ES-I3 (cell line): Measurements from ENCODE around the gene GJC1.

ENCODE experiments used
- H3K36me3 ChIP-seq: 2 replicates; pipeline ENCODE4 v1.6.1; 2013; ENCODE audit warnings: mild to moderate bottlenecking, low read length, control low read depth, moderate library complexity; ENCODE audit not compliant: insufficient read depth
- H3K4me1 ChIP-seq: 2 replicates; pipeline ENCODE4 v1.6.1; 2013; ENCODE audit warnings: mild to moderate bottlenecking, control low read depth, low read length; ENCODE audit not compliant: insufficient read depth
- H3K9ac ChIP-seq: 2 replicates; pipeline ENCODE4 v1.6.1; 2013; ENCODE audit warnings: low read depth, mild to moderate bottlenecking, low read length, moderate library complexity
- H3K9me3 ChIP-seq: 2 replicates; pipeline ENCODE4 v1.6.1; 2013; ENCODE audit warnings: mild to moderate bottlenecking, low read length, moderate library complexity; ENCODE audit not compliant: control insufficient read depth, insufficient read depth

Gene GJC1

DNA sequence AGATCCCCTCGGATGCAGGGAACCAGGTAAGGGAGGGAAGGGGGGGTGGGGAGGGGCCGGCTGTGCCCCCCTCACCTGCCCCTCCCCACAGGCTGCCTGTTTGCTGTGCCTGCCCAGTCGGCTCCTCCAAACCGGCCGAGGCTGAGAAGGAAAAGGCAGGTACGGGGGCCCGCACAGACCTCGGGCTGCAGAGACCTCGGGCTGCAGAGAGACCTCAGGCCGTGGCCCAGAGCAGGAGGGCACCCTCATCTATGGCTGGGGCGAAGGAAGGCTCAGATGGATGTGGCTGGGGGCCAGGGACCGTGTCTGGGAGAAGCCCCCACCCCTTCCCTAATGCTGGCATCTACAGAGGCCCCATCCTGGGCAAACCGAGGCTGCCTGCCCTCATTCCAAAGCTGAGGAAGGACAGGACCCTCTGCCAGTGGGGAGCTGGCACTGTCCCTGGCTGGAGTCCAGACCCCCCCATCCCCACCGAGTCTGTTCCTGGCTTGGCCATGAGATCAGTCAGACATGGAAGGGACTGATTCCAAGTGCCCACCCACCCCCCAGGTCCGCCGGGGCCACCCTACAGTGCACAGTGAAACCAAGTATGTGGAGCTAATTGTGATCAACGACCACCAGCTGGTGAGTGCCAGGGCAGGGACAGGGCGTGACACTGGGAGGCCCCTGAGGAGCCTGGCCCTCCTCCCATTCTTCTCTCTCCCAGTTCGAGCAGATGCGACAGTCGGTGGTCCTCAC lies 57.6 kb downstream of the GJC1 start:
- Histone ChIP-seq H3K36me3 (no peaks in the 10 kb centered on the region), H3K9me3 (no peaks in the 10 kb centered on the region), H3K4me1 (peaks cover 12% of the 10 kb centered on the region; the same call in 1 of the 2 replicates), H3K9ac (no peak overlapping the region)

DNA sequence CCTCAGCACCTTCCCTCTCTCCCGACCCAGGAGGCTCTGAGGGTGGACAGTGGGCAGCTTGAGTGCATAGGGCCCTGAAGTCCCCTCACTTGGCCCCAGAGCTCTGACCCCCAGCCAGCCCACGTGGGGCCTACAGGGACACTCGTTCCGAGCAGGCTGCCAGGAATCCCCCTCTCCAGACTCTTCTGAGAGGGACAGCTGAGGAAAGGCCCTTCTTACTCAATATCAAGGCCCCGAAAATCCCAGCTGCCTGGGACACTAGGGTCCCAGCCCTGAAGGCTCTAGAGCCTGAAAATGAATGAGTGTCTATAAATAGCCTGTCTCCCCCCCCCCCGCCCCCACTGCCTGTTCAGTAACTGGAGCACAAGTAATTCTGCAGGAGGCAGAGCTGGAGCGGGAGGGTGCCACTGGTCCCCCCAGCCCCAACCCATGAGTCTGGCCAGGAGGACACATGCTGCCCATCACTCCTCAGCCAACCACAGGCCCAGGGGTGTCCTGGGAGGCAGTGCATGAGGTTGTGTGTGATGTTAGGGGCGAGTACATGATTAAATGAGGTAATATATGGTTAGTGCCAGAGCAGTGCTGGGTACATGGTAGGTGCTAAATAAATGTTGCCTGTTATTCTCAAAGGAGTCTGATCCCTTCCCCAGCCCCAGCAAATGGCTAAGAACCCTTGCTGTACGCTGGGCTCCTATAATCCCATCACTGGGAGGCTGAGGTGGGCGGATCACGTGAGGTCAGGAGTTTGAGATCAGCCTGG lies 59.7 kb downstream of the GJC1 start:
- no peaks in the 10 kb centered on the region for H3K9me3 ChIP-seq
- H3K4me1 ChIP-seq: peaks cover 15% of the 10 kb centered on the region; the same call in 1 of the 2 replicates
- no peaks in the 10 kb centered on the region for H3K36me3 ChIP-seq
- no peak overlapping the region for H3K9ac ChIP-seq

DNA sequence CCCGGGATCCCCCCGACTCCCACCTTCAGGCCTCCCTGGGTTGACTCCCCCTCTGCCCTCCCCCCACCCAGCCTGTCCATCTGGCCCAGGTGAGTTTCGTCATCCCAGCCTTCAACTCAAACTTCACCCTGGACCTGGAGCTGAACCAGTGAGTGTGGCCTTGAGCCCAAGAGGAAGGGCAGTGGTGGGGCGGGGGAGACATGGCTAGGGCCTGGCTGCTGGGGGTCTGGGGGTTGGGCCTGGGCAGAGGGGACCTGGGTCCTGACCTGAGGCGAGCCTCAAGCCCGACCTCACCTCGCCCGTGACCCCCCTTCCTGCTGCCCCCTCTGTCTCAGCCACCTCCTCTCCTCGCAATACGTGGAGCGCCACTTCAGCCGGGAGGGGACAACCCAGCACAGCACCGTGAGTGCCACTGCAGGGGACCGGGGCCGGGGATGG lies 60.4 kb downstream of the GJC1 start:
- Histone ChIP-seq H3K36me3 (no peaks in the 10 kb centered on the region), H3K9me3 (no peaks in the 10 kb centered on the region), H3K4me1 (peaks cover 15% of the 10 kb centered on the region; the same call in 1 of the 2 replicates), H3K9ac (no peak overlapping the region)

DNA sequence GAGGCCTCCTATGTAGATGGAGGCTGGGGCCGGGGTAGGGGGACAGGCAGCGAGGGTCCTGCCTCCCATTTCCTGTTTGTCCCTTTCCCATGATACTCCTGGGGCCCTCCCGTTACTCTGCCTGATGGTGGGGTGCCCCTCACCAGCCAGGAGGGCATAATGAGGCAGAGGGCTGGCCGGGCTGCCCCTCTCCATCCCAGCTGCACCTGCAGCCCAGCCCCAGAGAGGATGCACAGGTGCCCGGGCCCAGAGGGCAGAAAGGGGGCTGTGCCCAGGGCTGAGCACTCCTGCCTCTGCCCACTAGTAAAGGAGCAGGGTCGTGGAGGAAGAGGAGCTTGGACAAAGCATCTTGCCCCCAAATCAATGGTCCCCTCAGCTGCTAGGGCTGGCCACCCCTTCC lies 60.9 kb downstream of the GJC1 start:
- no peak overlapping the region for H3K9ac ChIP-seq
- H3K4me1 ChIP-seq: peaks cover 15% of the 10 kb centered on the region; the same call in 1 of the 2 replicates
- no peaks in the 10 kb centered on the region for H3K9me3 ChIP-seq
- no peaks in the 10 kb centered on the region for H3K36me3 ChIP-seq

DNA sequence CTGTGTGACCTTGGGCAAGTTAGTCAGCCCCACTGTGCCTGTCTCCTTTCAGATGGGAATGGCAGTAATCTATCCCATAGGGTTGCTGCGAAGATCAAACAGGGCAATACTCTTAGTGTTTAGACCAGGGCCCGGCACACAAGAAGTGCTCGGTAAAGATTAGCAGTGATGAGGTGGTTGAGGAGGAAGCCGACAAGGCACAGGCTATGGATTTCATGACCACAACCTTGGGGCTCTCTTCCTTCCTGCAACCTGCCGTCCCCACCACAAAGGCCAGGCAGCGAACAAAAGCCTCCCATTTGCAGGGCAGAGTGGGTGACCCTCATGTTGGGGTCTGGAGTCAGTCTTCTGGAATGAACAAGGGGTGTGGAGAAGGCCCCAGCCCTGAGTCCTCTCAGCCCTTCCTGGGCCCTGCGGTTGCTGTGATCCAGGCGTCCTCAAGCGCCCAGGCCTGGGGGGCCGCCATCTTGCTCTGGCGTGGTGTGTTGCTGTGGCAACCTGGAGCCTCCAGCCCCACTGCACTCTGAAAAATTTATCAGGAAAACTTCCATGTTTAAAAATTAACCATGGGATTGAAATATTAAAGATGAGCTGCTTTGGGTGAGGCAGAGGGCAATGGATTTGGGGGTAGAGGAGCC lies 61.5 kb downstream of the GJC1 start:
- H3K9me3 ChIP-seq: no peaks in the 10 kb centered on the region
- no peak overlapping the region for H3K9ac ChIP-seq
- H3K36me3 ChIP-seq: no peaks in the 10 kb centered on the region
- H3K4me1 ChIP-seq: peaks cover 15% of the 10 kb centered on the region; the same call in 1 of the 2 replicates

DNA sequence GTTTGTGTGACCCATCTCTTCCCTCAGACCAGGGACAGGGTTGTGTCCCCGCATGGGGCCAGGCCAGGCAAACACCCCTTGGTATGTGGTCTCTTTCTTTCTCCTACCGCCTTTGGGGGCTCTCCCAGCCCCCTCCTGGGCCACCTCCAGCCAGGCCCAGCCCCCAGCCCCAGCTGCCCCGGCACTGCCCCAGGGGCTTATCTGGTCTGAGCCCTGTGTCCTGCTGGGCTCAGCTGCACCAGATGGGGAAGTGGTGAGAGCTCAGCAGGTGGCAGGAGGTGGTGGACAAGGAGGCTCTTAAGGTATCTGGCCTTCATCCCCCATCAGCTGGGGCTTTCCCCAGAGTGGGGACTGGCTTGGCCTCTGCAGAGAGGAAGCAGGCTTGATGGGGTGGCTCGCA lies 62.6 kb downstream of the GJC1 start:
- H3K9ac ChIP-seq: no peak overlapping the region
- H3K4me1 ChIP-seq: peaks cover 15% of the 10 kb centered on the region; the same call in 1 of the 2 replicates
- H3K36me3 ChIP-seq: no peaks in the 10 kb centered on the region
- H3K9me3 ChIP-seq: no peaks in the 10 kb centered on the region

DNA sequence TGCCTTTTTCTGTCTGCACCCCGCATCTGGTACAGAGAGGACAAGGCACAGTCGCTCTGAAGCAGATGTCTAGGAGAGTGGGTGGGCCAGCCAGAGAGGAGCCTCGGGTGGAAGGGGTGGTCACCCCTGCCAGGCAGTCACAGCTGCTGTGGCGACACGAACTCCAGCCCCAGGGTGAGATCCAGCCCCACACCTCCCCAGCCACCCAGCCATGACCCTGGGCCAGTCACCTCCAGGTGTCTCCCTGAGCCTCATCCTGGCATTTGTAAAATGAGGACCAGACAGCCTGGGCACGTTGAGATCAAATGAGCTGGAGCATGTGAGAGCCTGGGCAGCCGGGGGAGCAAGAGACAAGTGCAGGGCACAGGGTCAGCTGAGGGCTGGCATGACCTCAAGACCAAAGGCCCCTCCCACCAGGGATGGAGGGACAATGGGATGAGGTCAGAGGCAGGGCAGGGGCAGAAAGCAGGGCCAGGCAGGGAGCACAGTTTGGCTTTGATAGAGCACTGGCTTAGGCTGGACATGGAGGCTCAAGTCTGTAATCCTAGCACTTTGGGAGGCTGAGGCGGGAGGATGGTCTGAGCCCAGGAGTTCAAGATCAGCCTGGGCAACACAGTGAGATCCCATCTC lies 63.6 kb downstream of the GJC1 start:
- H3K36me3 ChIP-seq: no peaks in the 10 kb centered on the region
- H3K4me1 ChIP-seq: peaks cover 15% of the 10 kb centered on the region; the same call in 1 of the 2 replicates
- H3K9me3 ChIP-seq: no peaks in the 10 kb centered on the region
- no peak overlapping the region for H3K9ac ChIP-seq

DNA sequence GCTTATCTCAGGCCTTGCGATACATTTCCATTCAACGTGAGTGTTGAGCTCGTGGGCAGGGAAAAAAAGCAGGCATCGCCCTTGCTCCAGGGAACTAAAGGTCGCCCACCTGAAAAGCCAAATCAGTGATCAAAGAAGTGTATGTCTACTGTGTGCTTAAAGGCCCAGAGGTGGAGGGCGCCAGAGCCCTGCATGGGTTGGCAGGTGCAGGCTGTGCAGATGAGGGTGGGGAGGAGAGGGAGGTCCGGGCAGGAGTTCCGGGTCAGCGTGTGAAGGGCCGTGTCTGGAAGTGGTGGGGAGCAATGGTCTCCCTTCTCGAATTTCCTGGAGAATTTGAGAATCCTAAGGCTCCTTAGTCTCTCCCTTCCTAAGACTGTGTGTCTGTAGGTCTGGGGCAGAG lies 64.1 kb downstream of the GJC1 start:
- no peaks in the 10 kb centered on the region for H3K36me3 ChIP-seq
- H3K4me1 ChIP-seq: peaks cover 15% of the 10 kb centered on the region; the same call in 1 of the 2 replicates
- no peak overlapping the region for H3K9ac ChIP-seq

DNA sequence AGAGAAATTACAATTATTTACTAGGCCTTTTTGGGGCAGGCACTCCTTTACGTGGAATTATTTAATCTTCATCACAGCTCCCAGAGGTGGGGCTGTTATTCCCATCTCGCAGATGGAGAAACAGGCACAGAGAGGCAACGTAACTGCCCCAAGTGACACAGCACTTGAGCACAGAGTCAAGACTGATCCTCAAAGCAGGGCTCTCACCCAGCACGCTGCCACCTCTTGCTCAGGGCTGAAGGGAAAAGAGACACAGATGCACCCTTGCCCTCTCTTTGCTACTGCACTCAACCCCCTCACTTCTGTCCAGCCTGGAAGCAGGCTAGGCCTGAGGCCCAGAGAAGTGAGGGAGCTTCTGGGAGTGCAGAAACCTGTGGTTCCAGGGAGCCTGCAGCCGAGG lies 66.9 kb downstream of the GJC1 start:
- H3K36me3 ChIP-seq: no peaks in the 10 kb centered on the region
- H3K9me3 ChIP-seq: no peaks in the 10 kb centered on the region
- no peak overlapping the region for H3K9ac ChIP-seq
- H3K4me1 ChIP-seq: peaks cover 16% of the 10 kb centered on the region; the same call in 1 of the 2 replicates

More for the DNA sequence above, 64.1 kb downstream of the GJC1 start:
- H3K9me3 ChIP-seq: no peaks in the 10 kb centered on the region

DNA sequence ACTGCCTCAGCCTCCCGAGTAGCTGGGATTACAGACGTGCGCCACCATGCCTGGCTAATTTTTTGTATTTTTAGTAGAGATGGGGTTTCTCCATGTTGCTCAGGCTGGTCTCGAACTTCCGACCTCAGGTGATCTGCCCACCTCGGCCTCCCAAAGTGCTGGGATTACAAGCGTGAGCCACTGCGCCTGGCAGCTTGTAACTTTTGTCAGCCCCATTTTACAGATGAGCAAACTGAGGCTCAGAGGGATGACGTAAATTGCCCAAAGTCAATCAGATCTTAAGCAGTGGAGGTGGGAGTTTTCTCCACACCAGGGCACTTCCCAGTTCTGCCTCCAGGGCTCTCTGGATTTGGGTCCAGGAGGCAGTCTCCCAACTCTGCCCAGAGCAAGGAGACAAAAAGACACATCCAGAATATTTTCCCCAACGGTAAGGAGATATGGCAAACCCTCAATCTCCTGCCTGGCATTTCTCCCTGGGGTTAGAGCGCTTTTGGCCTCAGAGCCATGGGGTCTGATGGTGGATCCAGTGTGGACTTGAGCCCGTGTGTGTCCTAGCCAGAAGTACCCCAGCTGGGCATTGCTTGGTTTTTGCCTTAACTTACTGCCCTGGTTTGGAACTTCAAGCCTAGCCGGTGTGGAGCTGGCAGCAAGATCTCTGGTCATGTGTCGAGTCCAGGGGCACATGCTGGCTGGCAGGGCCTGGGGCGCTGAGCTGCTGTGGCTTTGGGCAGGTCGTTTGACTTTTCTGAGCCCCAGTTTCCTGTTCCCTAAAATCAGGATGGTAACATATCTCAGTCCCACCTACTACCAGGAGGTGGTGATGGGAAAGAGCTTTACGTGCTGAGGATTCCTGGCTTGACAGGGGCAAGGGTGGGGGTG lies 67.9 kb downstream of the GJC1 start:
- H3K4me1 ChIP-seq: peaks cover 6% of the 10 kb centered on the region; the same call in 1 of the 2 replicates
- H3K9ac ChIP-seq: no peak overlapping the region
- H3K36me3 ChIP-seq: no peaks in the 10 kb centered on the region
- no peaks in the 10 kb centered on the region for H3K9me3 ChIP-seq

DNA sequence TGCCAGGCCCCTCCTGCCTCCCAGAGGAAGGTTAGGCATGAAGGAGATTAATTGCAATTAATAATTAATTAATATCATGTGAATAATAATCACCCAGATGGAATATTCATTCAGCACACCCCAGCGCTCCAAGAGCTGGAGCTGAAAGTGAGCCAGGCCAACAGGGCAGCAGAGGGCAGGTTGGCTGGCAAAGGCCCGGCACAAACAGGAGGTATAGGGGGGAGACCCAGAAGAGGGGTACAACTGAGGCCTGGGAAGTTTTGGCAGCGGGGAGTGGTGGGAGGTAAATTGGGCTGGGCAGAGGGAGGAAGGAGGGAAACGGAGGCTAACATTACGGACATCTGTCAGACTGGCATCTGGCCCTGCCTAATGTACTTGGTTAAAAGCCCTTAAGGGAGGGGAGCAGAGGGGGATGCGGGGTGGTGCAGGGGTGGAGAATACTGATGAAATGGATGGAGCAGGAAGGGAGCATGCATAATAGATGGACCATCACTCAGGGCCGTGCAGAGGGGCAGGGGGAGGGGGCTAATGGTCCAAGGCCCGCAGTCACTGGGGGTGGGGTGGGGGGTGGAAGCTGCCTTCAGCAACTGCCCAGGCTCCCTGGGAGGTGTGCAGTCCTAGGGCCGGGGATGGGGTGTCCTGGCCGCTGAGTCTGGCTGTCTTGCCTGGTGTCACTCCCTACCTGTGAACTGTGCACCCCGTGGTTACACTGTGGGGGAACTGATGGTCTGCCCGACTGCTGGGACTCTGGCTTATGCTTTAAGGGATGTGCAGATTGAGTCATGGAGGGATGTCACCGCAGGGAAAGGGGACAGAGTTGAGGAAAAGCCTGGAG lies 69.4 kb downstream of the GJC1 start:
- Histone ChIP-seq H3K9me3 (no peaks in the 10 kb centered on the region), H3K9ac (no peak overlapping the region), H3K36me3 (no peaks in the 10 kb centered on the region), H3K4me1 (peaks cover 6% of the 10 kb centered on the region; the same call in 1 of the 2 replicates)

DNA sequence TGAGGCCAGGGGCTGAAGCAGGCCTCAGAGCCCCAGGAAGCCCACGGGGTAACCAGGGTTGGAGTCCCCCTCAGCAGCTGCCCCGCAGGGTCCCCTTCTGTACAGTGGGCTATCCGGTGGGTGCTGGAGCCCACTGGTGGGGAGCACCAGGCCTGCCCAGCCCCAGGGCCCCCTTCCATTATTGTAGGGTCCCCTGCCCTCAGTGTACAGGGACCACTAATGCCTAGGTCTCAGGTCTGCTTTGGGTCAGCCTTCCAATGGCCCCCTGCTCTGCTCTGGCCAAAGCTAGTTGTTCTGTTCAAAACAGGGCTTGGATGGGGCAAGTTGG lies 70.2 kb downstream of the GJC1 start:
- peak overlapping the region; percentile 61; the same call in 1 of the 2 replicates for H3K9ac ChIP-seq
- peaks cover 6% of the 10 kb centered on the region; the same call in 1 of the 2 replicates for H3K4me1 ChIP-seq
- H3K9me3 ChIP-seq: no peaks in the 10 kb centered on the region
- H3K36me3 ChIP-seq: no peaks in the 10 kb centered on the region
